ENCODE measurements around the gene SLC22A17. TPM values are rescaled to one million over a fixed set of nuclear protein-coding genes. Genes with fewer than 3 reads are reported as not detected.

Gene SLC22A17
- total RNA-seq, 3 donors from 2014 or later, result 2.3 to 35.5 (median 5.4) TPM

DNA sequence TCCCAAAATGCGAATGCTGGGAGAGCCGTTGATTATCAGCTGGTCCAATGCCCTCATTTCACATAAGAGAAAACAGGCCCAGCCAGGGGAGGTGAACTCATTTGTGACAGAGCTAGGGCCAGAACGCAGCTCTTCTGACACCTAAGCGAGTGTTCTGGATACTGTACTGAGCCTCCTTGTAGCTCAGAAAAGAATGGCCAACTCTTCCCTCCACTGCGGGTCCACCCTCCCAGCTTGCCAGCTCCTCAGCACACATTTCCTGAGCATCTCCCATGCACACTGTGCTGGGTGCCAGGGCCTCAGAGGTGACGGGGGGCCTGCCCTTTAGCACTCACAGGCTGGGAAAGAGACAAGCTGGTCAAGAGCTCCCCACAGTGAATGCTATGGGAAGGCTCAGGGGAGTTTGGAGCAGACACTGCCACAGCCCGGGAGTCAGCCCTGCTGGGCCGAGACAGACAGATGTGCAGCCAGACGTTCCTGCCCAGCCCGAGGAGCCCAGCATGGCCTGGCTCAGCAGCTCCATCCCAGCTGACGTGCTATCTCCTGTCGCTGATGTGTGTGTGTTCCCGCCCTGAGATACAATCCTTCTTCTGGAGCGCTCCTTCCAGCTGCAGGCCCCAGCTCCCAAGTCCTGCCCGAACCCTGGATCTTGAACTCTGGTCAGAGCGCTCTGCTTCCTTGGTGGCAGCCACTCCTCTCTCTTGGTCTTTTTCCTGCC, 27.7 kb upstream of the SLC22A17 start:
- ATAC-seq (peak; percentile 47), DNase-seq (no peak)
- Histone ChIP-seq H3K9me3 (no peaks in the 10 kb centered on the region), H3K36me3 (ENCODE audit: low read depth) (no peaks in the 10 kb centered on the region), H3K4me3 (no peak overlapping the region), H3K4me1 (ENCODE audit: low read depth) (no peaks in the 10 kb centered on the region)
- intact Hi-C loops (cut with DNase I, micrococcal nuclease), result no loop called here
- TF ChIP-seq, protein P1, sequence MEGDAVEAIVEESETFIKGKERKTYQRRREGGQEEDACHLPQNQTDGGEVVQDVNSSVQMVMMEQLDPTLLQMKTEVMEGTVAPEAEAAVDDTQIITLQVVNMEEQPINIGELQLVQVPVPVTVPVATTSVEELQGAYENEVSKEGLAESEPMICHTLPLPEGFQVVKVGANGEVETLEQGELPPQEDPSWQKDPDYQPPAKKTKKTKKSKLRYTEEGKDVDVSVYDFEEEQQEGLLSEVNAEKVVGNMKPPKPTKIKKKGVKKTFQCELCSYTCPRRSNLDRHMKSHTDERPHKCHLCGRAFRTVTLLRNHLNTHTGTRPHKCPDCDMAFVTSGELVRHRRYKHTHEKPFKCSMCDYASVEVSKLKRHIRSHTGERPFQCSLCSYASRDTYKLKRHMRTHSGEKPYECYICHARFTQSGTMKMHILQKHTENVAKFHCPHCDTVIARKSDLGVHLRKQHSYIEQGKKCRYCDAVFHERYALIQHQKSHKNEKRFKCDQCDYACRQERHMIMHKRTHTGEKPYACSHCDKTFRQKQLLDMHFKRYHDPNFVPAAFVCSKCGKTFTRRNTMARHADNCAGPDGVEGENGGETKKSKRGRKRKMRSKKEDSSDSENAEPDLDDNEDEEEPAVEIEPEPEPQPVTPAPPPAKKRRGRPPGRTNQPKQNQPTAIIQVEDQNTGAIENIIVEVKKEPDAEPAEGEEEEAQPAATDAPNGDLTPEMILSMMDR (IDR thresholded peaks at IDR 0.05), result no peak

DNA sequence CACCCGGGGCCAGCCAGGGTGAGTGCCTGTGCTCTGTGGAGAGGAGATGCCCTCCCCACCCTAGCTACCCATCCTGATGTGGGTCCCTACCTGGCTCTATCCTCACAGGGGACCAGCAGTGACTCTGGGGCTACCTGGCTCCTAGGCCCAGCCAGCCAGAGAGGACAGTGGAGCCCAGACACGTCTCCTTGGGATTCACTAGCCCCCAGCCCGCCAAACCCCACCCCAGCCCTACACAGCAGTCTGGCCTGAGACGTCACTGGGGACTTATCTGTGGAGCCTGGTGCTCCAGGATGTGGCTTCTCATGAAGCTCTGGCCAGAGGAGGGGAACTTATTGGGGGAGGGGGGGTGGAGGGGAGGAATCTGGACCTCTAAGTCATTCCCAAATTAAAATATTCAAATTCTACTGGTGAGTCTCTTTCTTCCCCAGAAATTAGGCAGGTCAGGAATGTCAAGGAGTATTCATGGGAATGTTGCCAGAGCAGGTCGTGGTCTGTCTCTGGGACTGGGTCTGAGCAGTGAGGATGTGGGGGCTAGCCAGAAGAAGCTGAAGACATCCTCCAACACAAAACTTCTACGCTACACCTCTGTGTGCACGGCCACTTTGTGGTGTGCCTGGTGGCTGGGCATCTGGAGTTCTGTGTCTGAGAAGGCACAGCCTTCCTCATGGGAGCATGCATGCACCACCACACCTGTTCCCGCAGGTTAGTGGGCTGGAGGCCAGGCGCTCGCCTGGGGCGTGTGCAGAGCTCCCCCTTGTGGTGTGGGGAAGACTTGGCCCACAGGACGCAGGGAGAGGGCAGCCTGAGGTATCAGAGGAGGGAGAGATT, 26.9 kb upstream of the SLC22A17 start:
- Histone ChIP-seq H3K36me3 (ENCODE audit: low read depth) (no peaks in the 10 kb centered on the region), H3K9me3 (no peaks in the 10 kb centered on the region), H3K4me3 (no peak overlapping the region), H3K4me1 (ENCODE audit: low read depth) (no peaks in the 10 kb centered on the region)
- ATAC-seq (peak; percentile 91), DNase-seq (peak in 2 of 3 donors; percentile 74 to 81)
- TF ChIP-seq, protein P1 (IDR thresholded peaks at IDR 0.05), result peak; percentile 80
- intact Hi-C loops (cut with DNase I, micrococcal nuclease), result loop anchor here in 1 of 2 donors (5.0 kb wide), 1 partner anchor 52 kb away; no protein-coding TSS in a partner anchor

DNA sequence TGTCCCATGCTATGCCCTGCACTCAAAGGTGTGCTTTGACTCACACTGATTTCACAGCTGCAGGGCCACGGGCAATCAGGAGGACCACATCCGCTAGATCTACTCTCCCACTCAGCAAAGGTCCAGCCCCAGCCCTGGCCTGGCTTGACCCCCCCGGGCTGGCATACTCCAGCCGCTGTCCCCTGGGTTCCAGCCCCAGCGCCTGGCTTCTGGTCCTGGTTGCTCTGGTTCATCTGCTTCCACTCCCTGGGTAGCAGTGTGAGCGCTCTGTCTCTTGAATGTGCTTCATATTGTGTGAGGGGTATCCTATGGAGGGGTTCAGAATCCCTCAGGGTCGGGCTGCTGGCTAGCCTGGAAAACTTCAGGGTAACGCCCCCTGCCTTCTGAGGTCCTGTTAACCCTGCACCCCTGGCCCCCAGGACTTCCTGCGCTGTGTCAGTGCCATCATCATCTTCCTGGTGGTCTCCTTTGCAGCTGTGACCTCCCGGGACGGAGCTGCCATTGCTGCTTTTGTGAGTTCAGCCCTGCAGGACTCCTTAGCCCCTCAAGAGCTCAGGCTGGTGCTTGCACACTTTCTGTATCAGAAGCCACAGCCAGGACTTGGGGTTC, 26.0 kb upstream of the SLC22A17 start:
- intact Hi-C loops (cut with DNase I, micrococcal nuclease), result loop anchor here in 1 of 2 donors (5.0 kb wide), 1 partner anchor 51 kb away; no protein-coding TSS in a partner anchor
- no peak for DNase-seq
- ATAC-seq, result no peak
- no peaks in the 10 kb centered on the region for H3K4me1 ChIP-seq (ENCODE audit: low read depth)
- TF ChIP-seq, protein P1 (IDR thresholded peaks at IDR 0.05), result no peak
- H3K9me3 ChIP-seq, result no peaks in the 10 kb centered on the region
- no peak overlapping the region for H3K4me3 ChIP-seq
- H3K36me3 ChIP-seq (ENCODE audit: low read depth), result no peaks in the 10 kb centered on the region

DNA sequence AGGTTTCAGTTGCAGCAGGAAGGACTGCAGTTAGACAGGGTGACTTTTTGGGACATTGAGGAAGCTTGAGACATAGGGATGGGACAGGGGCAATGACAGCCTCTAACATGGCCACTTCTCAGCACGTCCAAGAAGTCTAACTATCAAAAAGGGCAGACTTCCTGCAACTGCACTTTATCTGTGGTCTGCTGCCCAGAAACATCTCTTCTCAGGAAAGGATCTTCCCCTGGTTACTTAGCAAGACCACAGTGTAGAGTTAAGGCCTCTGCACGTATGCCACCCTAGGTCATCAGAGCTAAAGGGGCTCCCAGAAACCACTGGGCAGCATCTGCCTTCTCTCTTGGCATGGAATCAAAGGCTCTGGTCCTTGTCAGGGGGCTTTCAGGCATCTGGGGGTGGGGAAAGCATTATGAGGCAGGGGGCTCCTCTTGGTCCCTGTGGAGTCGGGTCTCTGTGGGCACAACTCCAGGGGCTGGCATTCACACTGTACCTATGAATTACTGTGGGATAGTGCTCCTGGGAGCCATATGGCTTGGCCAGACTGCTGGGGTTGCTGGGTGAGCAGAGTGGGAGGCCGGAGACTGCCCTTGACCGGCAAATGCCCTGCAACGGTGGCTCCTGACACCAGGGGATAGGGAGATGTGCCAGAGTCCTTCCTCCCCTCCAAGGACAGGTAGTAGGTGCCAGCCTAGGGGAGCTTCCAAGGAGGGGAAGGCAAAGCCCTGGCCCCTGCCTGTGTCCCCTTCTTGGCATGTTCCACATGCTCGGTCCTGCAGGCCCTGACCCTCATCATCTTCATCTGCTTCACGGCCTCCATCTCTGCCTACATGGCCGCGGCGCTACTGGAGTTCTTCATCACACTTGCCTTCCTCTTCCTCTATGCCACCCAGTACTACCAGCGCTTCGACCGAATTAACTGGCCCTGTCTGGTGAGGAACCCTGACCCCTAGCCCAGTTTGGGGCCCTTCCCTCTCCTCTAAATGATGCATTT, 25.2 kb upstream of the SLC22A17 start:
- ATAC-seq, result no peak
- H3K4me1 ChIP-seq (ENCODE audit: low read depth), result no peaks in the 10 kb centered on the region
- H3K9me3 ChIP-seq, result no peaks in the 10 kb centered on the region
- no peak overlapping the region for H3K4me3 ChIP-seq
- intact Hi-C loops (cut with DNase I, micrococcal nuclease), result loop anchor here in 1 of 2 donors (5.0 kb wide), 1 partner anchor 51 kb away; no protein-coding TSS in a partner anchor
- TF ChIP-seq, protein P1 (IDR thresholded peaks at IDR 0.05), result no peak
- no peak for DNase-seq
- no peaks in the 10 kb centered on the region for H3K36me3 ChIP-seq (ENCODE audit: low read depth)

DNA sequence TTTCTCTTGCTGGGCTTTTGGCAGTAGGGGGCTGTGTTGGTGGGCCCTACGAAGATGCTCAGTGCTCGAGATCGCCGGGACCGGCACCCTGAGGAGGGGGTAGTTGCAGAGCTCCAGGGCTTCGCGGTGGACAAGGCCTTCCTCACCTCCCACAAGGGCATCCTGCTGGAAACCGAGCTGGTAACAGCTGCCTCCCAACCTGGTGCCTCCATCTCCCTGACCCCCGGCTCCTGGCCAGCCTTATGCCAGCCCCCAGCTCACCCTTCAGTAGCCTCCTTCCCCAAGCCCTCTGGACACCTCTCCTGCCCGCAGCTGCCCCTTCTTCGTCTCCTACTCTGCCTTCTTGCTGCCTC, 24.5 kb upstream of the SLC22A17 start:
- intact Hi-C loops (cut with DNase I, micrococcal nuclease), result loop anchor here in 1 of 2 donors (5.0 kb wide), 1 partner anchor 50 kb away; no protein-coding TSS in a partner anchor
- Histone ChIP-seq H3K4me1 (ENCODE audit: low read depth) (no peaks in the 10 kb centered on the region), H3K4me3 (no peak overlapping the region), H3K36me3 (ENCODE audit: low read depth) (no peaks in the 10 kb centered on the region), H3K9me3 (no peaks in the 10 kb centered on the region)
- ATAC-seq, result no peak
- DNase-seq, result no peak
- TF ChIP-seq, protein P1 (IDR thresholded peaks at IDR 0.05), result no peak
